Hypothalamus (tissue), 51 donors: Measurements from ENCODE around the gene MX2.

ENCODE experiments used
- DNase-seq, 51 donors: peaks; one replicate each; lab custom pipeline; 2025; lab: John Stamatoyannopoulos, UW

MX2 gene

DNA sequence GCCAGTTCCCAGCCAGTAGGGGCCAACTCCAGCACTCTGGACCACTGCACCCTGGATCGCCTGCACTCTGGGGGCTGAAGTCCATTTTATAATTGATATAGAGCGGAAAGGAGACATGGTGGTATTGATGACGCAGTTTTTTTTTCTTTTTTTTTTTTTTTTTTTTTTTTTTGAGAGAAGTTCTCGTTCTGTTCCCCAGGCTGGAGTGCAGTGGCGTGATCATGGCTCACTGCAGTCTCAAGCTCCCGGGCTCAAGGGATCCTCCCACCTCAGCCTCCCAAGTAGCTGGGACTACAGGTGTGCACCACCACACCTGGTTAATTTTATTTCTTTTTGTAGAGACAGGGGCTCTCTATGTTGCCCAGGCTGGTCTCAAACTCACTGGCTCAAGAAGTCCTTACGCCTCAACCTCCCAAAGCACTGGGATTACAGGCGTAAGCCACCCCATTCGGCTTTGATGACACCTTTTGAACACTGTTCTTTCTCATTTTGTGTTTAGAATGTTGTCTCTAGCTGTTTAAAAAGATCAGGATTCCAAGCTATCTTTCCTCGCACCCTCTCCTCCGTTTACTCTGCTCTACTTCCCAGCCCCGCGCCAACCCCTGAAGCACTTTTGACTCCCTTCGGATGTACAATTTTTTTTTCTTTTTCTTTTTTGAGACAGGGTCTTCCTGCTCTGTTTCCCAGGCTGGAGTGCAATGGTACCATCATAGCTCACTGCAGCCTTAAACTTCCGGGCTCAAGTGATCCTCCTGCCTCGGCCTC is 960 bp downstream of the MX2 start:
- no peak for DNase-seq

DNA sequence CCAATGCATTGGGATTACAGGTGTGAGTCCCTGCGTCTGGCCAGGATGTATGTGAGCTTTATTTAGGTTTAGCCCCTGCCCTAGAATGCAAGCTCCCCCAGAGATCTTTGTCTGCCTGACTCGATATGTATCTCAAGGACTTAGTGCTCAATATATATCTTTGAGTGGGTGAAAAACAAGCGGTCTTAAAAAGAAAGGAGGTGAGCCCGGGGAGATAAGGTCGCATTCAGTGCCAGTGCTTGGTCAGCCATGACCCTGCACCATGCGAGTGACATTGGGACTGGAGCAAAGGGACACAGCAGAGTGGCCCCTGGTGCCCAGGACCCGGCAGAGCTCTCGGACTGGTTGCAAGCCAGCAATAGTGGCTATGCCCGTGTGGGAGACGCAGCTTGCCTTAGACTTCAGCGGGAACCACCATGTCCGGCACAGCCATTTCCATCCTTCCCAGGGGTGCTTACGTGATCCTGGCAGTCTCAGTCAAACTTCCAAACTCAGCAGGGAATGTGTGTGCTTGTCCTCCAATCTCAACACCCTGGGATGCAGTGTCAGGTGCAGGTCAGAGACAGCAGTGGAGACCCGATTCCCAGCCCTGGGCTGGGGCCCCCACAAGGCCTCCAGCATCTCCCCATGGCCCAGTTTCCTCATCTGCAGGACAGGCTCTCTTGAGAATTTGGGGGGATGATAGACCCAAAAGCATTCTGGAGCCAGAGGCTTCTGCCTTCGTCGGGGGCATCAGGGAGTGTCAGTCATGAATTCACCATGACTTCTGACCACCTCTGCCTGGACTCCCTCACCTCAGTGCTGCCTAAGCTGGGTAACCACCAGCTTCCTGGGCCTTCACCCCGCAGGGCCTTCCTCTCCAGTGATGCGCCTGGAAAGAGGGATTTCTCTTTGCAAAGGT is 1.8 kb downstream of the MX2 start:
- no peak for DNase-seq

DNA sequence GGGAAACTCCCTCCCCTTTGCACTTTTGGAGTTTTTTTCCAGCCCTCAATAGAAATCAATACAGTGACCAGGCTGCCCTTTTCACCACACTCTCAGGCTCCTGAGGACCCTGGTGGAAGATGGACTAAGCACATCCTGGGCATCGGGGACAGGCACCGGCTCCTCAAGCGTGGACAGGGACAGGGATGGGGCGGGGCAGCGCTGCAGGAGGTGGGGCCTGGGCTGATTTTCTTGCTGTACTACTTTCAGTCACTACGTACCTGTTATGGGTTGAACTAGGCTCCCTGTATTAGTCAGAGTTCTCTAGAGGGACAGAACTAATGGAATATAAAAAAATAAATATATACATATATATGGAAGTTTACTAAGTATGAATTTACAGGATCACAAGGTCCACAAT is 2.5 kb downstream of the MX2 start:
- DNase-seq, result no peak

DNA sequence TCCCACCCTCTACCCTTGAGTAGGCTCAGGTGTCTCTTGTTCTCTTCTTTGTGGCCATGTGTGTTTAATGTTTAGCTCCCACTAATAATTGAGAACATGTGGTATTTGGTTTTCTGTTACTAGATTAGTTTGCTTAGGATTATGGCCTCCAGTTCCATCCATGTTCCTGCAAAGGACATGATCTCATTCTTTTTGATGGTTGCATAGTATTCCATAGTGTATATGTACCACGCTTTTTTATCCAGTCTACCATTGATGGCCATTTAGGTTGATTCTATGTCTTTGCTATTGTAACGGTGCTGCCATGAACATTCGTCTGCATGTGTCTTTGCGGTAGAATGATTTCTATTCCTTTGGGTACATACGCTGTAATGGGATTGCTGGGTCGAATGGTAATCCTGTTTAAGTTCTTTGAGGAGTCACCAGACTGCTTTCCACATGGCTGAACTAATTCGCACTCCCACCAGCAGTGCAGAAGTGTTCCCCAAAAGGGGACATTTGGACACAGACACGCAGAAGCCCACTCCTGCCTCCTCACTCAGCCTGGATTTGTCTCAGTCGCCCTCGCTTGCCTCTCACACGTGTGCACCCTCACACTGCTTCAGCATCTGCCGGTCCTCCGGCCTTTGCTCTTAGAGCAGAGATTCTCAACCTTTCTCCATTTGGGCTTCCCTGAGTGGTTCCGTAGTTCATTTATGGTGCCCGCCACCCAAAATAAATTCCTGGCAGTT is 3.7 kb downstream of the MX2 start:
- DNase-seq, result no peak

DNA sequence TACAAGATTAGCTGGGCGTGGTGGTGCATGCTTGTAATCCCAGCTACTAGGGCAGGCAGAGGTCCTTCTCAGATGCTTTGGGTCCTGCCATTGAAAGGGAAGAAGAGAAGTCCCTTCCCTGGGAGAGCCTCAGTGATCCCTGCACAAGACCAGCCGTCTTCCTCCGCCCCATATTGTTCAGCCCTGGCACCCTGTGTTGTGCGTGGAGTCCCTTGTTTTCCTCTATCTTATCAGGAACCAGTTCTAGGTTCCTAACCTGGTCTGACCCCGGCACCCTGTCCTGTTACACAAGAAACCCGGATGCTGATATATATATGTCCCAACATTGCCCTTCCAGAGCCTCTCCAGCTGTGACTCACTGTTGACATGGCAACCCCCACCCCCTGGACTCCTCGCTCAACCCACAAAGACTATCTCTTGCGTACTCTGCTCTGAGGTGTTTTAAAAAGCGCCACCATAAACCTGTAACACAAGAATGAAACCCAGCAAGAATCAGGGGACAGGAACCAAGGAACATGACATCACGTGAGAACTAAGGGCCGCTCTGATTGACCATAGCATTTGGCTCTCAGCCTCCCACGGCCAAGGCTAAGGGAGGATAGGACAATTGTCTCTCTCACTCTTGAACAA is 4.8 kb downstream of the MX2 start:
- no peak for DNase-seq

DNA sequence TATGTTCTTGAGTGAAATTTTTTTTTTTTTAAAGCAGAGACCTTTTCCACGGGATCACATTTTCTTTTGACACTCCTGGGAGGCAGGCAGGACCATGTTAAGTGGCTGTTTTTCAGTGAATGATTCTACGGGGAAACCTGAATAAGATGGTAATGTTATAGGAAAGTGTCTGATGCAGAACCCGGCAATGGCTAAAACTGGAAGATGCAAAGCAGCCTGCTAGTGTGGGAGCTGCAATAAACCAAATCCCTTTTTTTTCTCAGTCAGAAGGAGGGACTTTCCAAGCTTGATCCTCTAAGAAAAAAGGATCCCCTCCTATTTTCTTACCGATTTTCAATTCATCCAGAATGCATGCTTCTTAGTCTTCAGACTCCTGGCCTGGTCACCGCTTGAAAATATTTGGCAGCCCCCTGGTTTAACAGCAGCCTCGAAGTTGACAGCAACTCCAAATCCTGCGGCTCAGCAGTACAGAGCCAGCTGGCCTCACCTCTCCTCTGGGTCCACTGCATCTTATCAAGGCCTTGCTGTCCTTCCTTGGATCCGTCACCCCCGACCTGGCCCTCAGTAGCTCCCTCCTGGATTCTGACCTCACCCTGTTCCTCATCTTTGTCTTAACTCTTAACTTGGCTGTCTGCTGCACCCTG is 5.6 kb downstream of the MX2 start:
- DNase-seq, result no peak

DNA sequence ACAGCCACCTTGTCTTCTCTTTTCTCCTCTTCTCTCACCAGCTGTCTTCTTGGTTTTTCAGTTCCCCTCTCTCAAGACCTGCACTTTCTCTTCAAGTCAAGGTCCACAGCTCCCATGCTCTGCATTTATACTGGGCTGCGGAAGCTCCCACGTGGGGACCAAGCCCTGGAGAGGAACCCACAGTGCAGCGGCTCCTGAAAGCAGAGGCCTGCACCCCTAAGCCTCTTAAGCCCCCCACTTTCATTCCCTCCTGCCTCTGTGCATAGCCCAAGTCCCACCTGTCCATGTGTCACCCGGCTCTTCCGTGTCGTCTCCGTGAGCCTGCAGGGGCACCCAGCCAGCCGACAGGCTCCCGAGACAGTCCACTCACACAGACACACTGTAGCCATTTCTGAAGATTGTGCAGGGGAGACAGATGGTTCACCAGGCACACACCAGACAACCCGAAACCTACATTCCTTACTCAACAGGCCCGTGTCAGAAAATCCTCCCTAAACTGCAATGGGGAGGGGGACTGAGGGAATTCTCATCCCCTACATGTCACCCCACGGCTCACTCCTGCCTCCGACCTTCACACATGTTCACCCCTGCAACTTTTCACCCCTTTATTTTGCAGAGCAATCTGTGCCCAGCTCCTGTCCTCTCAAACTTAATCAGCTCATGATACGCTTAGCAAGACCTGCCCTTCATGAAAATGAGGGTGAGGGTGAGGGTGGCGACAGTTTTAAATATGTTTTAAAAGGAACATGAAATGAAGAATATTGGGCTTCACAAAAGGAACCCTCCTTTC is 6.3 kb downstream of the MX2 start:
- DNase-seq, result no peak

DNA sequence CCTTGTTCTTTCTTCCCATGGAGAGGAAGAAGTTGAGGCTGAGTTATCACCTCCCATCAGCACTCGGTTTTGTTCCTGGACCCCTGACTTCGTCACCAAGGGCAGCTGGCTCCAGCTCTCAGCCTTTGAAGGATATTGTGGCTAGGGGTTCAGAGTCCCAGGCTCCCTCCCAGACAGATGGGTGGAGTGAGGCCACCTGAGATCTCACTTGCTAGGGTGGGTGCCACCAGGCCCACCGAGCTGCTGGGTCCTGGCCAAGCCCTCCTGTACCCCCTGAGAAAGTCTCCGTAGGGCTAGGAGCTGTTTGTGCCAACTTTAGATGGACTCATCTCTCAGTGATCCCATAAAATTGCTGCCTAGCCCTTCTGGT is 6.9 kb downstream of the MX2 start:
- DNase-seq, result no peak

DNA sequence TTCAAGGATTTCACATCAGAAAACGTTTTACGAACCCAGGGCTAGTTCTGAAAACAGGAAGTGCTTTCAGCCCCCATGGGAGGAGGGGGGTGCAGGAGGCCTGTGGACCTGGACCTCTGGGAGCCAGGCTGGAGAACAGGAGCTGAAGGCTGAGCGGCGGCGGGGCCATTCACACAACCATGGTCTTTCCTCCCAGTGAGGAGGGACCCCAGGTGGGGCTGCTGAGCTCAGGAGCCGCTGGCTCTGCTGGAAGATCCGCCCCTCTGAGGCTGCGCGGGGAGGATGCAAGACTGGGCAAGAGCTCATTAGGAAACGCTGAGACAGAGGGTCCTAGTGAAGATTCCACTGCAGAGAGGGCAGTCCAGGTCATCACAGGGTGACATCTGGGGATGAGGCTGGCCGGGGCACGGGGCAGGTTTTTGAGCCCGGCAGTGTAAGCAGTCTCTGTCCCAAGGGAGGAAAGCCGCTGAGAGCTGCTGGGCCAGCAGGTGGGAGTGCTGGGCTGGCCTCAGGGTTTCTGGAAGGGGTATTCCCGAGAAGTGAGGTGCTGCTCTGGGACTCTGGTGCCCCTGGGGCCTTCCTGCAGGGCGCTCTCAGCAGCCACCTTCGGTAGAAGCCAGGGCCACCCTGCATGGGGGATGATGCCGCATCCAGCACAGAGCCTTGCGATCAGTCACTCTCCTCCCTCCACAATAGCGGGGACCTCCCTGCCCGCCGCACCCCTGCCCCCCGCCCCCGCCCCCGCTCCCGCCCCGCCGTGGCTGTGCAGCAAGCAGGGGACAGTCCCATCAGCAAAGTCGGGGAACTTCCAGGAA is 7.5 kb downstream of the MX2 start:
- peak in 1 of 51 donors; percentile 15 for DNase-seq

DNA sequence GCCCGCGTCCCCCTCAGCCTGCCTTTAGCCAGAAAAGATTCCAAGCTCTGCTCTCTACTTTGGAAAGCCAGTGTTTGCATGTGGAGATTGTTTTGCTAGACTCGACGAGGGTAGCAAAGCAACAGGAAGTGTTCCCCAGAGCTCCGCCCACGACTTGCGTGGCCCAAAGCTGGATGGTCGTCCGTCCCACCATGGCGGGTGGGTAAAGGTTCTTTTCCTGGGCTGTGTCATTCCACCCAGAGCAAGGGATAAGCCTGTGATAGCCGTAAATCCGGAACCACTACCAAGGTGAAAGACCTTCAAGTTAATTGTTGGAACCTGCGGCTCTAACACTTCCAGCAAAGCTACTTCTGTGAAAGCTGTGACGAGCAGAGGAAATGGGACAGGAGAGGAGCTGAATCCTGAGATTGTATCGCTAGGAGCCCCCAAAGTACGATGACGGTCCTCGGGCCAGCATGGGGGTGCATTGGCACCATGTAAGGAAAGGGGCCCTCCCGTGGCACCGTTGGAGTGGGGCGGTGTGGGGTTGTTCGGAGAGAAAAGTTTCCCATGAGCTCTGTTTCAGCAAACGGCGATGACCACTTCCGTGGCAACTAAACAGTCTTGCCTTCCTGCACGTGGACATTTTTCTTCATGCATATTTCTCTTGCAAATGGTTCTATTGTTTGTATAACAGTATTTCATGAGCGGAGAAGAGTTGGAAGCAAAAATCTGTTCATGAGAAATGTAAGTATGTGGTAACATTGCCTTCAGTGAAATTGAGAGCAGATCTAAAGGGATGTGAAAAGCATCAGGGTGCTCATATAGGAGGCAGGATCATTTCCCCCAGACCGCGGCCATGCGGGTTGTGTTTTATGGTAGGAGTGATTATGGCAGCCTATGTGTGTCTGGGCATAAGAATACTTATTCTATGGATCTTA is 8.4 kb downstream of the MX2 start:
- DNase-seq, result no peak

DNA sequence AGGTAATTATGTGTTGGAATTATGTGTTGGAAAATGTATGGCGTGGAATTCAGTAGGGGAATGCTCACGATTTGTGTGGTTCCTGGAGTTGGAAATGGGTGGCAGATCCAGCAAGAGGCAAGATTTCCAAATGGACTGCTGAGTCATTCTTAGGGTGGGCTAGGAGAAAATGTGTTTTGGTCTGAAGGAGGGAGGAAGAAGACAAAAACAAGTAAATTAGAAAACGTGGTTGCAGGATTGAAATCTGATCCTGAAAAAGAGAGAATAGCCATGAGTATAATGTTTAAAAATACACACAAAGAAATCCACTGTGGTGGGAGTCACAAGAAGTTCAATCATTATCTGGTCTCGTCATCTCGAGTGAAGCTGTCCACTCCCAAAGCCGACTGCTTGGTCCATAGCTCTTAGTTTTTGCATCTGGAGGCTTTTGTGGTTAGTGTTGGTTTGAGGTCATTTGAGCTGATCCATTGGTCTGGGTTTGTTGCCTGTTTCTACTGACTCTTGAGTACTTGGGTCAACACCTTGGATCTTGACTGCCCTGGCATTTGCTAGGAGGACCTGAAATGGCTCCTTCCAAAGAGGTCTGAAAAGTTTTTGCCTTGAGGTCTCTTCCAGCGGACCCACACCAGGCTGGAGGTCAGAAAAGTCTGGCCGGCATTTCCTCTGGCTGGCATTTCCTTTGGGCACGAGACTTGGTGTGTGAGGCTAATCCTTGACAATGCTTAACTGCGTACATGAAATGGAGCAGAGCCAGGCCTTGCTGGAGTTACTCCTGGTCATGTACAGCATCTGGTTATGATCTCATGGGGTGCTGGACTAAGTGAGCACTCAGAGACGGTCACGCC is 9.2 kb downstream of the MX2 start:
- no peak for DNase-seq

DNA sequence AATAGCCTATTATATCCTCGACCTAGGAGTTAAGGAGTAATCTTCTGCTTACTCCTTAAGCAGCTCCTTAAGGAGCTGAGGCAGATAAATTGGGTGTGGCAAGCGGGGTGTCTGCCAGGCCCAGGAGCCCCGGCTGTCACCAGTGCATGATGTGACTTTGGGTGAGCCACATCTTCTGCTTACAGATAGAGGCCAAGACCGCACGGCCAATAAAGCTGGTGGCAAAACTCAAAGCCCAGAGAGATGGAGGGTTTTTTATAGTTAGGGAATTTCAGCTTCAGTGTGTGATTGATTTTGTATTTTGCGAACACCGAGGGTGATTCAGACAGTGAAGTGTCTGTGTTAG is 9.8 kb downstream of the MX2 start:
- DNase-seq, result no peak

DNA sequence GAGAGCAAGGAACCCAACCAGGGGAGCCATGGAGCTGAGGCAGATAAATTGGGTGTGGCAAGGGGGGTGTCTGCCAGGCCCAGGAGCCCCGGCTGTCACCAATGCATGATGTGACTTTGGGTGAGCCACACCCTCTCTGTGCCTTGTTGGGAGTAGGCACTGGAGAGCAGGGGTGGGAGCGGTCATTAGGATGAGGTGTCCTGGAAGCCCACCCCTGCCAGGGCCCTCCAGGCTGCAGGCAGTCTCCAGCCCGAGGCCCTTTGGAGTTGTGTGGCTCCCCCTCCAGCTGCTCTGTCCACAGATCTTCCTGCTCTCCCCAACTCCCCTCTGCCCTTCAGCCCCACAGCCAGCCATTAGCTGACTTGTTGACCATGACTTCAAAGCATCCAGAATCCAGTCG is 11.4 kb downstream of the MX2 start:
- no peak for DNase-seq

DNA sequence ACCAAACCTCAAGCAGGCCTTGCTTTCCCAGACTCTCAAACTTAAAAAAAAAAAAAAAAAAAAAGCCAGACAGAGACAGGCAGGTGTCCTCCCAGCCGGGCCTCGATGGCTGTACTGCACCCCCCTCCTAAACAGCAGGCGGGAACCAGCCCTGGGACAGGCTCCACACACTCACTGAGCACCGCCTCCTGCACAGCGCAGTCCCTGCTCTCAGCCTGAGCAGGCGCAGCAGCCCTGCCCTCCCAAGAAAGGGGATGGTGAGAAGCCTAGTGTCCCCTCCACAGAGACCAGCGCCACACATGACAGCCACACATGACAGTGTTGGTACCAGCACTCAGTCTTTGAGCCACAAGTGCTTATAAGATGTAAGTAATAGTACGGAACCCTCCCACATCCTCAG is 11.9 kb downstream of the MX2 start:
- DNase-seq, result no peak

DNA sequence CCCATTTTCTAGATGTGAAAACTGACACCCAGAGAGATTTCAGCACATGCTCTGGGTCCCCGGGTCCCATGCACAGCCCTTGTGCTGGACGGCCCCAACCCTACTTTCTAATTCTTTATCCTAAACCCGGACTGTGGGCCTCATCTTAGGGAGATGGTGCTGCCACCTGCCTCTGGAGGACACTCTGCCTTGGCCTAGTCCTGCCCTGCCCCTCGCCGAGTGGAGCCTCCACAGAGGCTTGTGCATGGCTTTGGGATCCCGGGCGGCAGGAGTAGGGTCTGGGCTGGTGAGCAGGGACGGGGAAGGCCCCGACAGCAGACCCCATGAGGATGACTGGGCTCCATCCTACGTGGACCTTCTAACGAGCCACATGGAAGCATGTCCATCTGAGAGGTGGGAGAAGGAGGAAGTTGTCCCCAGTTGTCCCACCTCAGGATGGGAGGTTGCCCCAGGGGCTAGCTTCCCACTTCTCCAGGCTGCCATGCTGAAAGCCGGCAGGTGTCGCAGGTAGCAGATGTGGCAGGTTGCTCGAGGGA is 12.4 kb downstream of the MX2 start:
- no peak for DNase-seq

DNA sequence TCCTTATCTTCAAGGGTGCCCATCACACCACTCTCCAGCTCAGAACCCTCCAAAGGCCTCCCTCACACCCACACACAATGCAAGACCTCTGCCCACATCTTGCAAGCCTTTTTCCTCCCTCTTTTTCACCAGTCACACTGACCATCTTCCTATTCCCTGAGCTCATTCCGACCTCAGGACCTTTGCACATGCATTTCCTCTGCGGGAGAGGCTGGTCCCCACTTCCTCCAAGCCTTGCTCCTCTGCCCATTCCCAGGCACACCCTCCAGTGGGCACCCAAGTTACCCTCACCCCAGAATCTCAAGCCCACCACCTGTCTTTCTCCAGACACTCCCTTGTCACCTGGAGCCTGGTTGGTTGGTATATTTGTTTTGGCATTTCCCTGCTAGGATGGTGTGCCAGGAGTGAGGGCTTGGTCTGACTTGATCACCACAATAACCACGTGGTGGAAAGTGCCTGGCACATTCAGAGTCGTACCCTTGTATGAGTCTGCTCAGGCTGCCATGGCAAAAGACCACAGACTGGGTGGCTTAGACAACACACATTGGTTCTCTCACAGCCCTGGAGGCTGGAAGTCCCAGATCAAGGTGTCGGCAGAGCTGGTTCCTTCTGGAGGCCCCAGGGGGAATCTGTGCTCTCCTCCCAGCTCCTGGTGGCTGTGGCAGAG is 13.2 kb downstream of the MX2 start:
- DNase-seq, result no peak
